IPS-20b (cell line): ENCODE measurements around the gene XIRP2.
"Not testable (repeated sequence)": the region's sequence is repeated elsewhere in the genome, so short reads cannot be mapped to it uniquely, and the experiment has no call there.

Experiments used
- H3K27ac ChIP-seq: one replicate; pipeline ENCODE4 v1.5.1; 2013; ENCODE audit warnings: low read length
- H3K27me3 ChIP-seq: 2 replicates; pipeline ENCODE4 v1.6.1; 2013; ENCODE audit warnings: mild to moderate bottlenecking, low read length, inconsistent platforms; ENCODE audit not compliant: insufficient read depth
- H3K36me3 ChIP-seq: 2 replicates; pipeline ENCODE4 v1.6.1; 2013; ENCODE audit warnings: low read depth, mild to moderate bottlenecking, inconsistent platforms, low read length, moderate library complexity; ENCODE audit not compliant: insufficient read depth
- H3K4me1 ChIP-seq: 2 replicates; pipeline ENCODE4 v1.6.1; 2013; ENCODE audit warnings: mild to moderate bottlenecking, control low read depth, inconsistent platforms, low read length, moderate library complexity; ENCODE audit not compliant: insufficient read depth
- H3K4me3 ChIP-seq: 2 replicates; pipeline ENCODE4 v1.5.1; 2013; ENCODE audit warnings: mild to moderate bottlenecking, low read length, inconsistent platforms
- H3K9ac ChIP-seq: 2 replicates; pipeline ENCODE4 v1.6.1; 2013; ENCODE audit warnings: low read depth, mild to moderate bottlenecking, inconsistent platforms, low read length, moderate library complexity
- H3K9me3 ChIP-seq: 2 replicates; pipeline ENCODE4 v1.6.1; 2013; ENCODE audit warnings: mild to moderate bottlenecking, low read depth, low read length, inconsistent platforms; ENCODE audit not compliant: insufficient read depth

XIRP2 gene

GRCh38 chr2:166984797-166985196 lies 96.5 kb downstream of the XIRP2 start:
- Histone ChIP-seq H3K36me3 (no peaks in the 10 kb centered on the region), H3K4me1 (no peaks in the 10 kb centered on the region), H3K4me3 (no peak overlapping the region), H3K9me3 (peaks cover 8% of the 10 kb centered on the region), H3K27me3 (no peaks in the 10 kb centered on the region), H3K9ac (no peak overlapping the region), H3K27ac (no peak overlapping the region)

DNA sequence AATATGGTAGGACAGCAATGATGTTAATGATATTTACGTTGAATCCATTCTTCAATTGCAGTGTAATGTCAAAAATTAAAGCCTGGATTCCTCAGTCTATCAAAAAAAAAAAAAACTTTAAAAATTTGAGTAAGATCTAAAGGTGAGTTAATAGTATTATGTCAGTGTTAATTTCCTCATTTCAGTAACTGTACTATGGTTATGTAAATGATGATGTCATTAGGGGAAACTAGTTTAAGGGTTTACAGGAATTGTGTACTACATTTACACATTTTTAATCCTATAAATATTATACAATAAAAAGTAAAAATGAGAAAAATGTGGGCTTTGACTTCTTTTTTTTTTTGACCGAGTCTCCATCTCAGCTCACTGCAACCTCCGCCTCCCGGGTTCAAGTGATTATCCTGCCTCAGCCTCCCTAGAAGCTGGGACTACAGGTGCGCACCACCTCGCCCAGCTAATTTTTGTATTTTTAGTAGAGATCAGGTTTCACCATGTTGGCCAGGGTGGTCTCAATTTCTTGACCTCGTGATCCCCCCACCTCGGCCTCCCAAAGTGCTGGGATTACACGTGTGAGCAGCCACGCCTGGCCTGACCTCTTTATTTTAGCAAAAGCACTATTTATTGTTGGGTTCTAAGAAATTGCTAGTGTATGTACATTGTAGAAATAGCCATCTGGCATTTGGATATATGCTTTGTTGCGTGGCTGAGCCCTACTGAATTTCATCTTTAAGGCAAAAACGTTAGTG lies 106.5 kb downstream of the XIRP2 start:
- Histone ChIP-seq H3K27ac (no peak overlapping the region), H3K4me3 (no peak overlapping the region), H3K27me3 (no peaks in the 10 kb centered on the region), H3K9ac (no peak overlapping the region), H3K4me1 (no peaks in the 10 kb centered on the region), H3K36me3 (no peaks in the 10 kb centered on the region), H3K9me3 (no peaks in the 10 kb centered on the region)

DNA sequence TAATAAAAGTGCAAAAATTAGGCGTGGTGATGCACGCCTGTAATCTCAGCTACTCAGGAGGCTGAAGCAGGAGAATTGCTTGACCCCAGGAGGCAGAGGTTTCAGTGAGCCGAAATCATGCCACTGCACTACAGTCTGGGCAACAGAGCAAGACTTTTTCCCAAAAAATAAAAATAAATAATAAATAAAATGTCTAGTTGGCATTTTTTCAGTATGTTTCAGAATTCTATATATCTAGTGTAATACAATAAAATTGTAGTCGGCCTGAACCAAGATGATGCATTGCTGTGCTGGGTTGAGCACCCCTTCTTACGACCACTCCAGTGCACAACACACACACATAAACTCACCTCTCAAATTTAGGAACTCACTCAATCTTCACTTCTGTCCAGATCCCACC lies 108.2 kb downstream of the XIRP2 start:
- no peak overlapping the region for H3K9ac ChIP-seq
- H3K36me3 ChIP-seq = no peaks in the 10 kb centered on the region
- no peak overlapping the region for H3K4me3 ChIP-seq
- no peaks in the 10 kb centered on the region for H3K9me3 ChIP-seq
- no peak overlapping the region for H3K27ac ChIP-seq
- no peaks in the 10 kb centered on the region for H3K27me3 ChIP-seq
- H3K4me1 ChIP-seq = no peaks in the 10 kb centered on the region

DNA sequence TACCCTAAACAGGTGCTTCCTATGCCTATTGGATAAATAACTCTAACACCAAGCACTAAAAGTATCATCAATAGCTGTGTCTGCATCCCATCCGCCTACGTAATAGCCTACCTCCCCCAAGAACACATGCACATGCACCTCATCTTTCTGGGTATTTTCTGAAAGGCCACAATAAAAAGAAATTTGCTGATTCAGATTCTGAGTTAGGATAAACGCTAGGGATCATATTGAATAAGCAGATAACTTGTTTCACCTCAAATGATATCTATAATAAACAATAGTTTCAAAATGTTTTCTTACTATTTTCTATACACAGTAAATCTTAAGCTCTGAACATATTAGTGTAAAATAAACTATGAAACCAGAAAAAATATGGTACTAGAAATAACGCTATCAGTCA lies 112.9 kb downstream of the XIRP2 start:
- no peak overlapping the region for H3K27ac ChIP-seq
- H3K9ac ChIP-seq = no peak overlapping the region
- H3K36me3 ChIP-seq = no peaks in the 10 kb centered on the region
- H3K27me3 ChIP-seq = no peaks in the 10 kb centered on the region
- no peak overlapping the region for H3K4me3 ChIP-seq
- no peaks in the 10 kb centered on the region for H3K4me1 ChIP-seq
- no peaks in the 10 kb centered on the region for H3K9me3 ChIP-seq

DNA sequence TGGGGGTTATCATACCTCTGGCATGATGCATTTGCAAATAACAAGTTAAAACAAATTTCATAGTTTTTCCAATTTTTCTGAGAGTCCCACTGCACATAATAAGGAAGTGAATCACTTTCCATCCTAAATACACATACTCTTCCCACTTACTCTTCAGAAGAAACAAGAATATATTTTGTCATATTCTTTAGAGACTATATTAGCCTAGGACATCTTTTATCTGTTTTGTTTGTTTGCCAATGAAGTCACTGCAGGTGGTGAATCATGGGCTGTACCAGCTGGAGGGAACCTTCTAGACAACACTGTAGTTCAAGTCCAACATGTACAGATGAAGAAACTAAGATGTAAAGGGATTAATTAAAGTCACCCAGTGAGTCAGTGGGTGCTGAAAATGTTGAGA lies 116.8 kb downstream of the XIRP2 start:
- H3K36me3 ChIP-seq = no peaks in the 10 kb centered on the region
- no peak overlapping the region for H3K27ac ChIP-seq
- H3K9ac ChIP-seq = no peak overlapping the region
- no peaks in the 10 kb centered on the region for H3K27me3 ChIP-seq
- H3K9me3 ChIP-seq = no peaks in the 10 kb centered on the region
- no peaks in the 10 kb centered on the region for H3K4me1 ChIP-seq
- no peak overlapping the region for H3K4me3 ChIP-seq

- no peak overlapping the region for H3K4me3 ChIP-seq
- H3K36me3 ChIP-seq = no peaks in the 10 kb centered on the region
- H3K27ac ChIP-seq = no peak overlapping the region
- no peaks in the 10 kb centered on the region for H3K4me1 ChIP-seq
- no peak overlapping the region for H3K9ac ChIP-seq
- H3K27me3 ChIP-seq = no peaks in the 10 kb centered on the region
- no peaks in the 10 kb centered on the region for H3K9me3 ChIP-seq
Observed at GRCh38 chr2:167013227-167013626, 124.9 kb downstream of the XIRP2 start.

DNA sequence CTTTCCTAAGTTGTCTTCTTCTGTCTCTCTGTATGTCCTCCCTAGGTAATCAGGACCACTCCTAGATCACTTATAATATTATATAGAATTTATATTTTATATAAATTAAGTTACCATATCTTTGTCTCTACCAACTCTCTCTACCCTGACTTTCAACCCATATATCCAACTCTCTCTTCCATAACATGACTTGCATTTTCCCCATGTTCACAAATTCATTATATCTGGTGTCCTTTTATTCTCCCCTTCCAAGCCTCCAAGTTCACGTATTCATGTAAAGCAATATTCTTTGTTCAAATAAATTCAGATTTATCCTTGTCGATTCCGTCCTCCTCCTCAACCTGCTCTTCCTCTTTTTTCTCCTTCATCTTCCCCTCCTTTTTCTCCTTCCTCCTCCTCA lies 127.5 kb downstream of the XIRP2 start:
- no peaks in the 10 kb centered on the region for H3K27me3 ChIP-seq
- H3K9ac ChIP-seq = no peak overlapping the region
- no peak overlapping the region for H3K4me3 ChIP-seq
- H3K36me3 ChIP-seq = no peaks in the 10 kb centered on the region
- H3K27ac ChIP-seq = no peak overlapping the region
- no peaks in the 10 kb centered on the region for H3K4me1 ChIP-seq
- no peaks in the 10 kb centered on the region for H3K9me3 ChIP-seq

GRCh38 chr2:167017021-167017420 lies 128.7 kb downstream of the XIRP2 start:
- no peaks in the 10 kb centered on the region for H3K9me3 ChIP-seq
- no peaks in the 10 kb centered on the region for H3K27me3 ChIP-seq
- H3K4me3 ChIP-seq = no peak overlapping the region
- no peak overlapping the region for H3K27ac ChIP-seq
- no peaks in the 10 kb centered on the region for H3K4me1 ChIP-seq
- no peaks in the 10 kb centered on the region for H3K36me3 ChIP-seq
- no peak overlapping the region for H3K9ac ChIP-seq

DNA sequence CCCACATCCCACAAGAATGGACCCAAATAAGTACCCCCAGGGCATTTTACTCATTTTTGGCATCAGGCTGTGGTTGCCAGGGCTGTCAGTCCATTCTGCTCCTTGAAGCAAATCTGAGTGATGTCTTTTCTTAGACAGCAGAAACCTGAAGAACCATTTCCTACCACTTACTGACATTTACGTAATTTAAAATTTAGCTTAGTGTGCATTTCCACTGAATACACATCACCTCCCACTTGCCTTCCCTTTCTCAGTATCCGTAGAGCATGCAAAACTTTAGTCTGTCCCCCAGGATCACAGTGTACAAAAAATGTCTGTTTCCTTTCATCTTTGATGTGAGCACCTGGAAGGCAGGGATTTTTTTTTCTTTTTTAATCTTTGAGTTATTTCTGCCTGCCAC lies 130.3 kb downstream of the XIRP2 start:
- Histone ChIP-seq H3K36me3 (no peaks in the 10 kb centered on the region), H3K4me1 (no peaks in the 10 kb centered on the region)

DNA sequence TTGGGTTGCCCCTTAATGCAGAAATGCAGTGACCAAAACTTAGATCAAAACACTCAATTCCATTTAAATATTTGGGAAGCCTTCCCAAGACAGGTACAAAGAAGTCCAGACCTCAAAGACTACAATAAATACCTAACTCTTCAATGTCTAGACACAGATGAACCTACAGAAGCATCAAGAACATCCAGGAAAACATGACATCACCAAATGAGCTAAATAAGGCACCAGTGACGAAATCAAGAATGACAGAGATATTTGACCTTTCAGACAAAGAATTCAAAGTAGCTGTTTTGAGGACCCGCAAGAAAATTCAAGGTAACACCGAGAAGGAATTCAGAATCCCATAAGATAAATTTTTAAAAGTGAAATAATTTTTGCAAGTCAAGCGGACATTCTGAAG lies 140.2 kb downstream of the XIRP2 start:
- H3K4me3 ChIP-seq = no peak overlapping the region
- no peaks in the 10 kb centered on the region for H3K27me3 ChIP-seq
- peaks cover 2% of the 10 kb centered on the region; the same call in 1 of the 2 replicates for H3K9me3 ChIP-seq
- no peaks in the 10 kb centered on the region for H3K36me3 ChIP-seq
- H3K9ac ChIP-seq = no peak overlapping the region
- no peak overlapping the region for H3K27ac ChIP-seq
- no peaks in the 10 kb centered on the region for H3K4me1 ChIP-seq

More for the DNA sequence above, 130.3 kb downstream of the XIRP2 start:
- H3K27me3 ChIP-seq = no peaks in the 10 kb centered on the region
- no peak overlapping the region for H3K27ac ChIP-seq
- no peak overlapping the region for H3K9ac ChIP-seq
- no peak overlapping the region for H3K4me3 ChIP-seq
- H3K9me3 ChIP-seq = no peaks in the 10 kb centered on the region

DNA sequence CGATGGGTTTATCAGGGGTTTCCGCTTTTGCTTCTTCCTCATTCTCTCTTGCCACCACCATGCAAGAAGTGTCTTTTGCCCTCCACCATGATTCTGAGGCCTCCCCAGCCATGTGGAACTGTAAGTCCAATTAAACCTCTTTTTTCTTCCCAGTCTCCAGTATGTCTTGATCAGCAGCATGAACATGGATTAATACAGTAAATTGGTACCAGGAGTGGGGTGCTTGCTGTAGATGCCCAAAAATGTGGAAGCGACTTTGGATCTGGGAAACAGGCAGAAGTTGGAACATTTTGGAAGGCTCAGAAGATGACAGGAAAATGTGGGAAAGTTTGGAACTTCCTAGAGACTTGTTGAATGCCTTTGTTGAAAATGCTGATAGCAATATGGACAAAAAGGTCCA lies 146.7 kb downstream of the XIRP2 start:
- peaks cover 19% of the 10 kb centered on the region; the same call in 1 of the 2 replicates for H3K9me3 ChIP-seq
- not testable (repeated sequence) for H3K9ac ChIP-seq, H3K4me1 ChIP-seq, H3K36me3 ChIP-seq, H3K27ac ChIP-seq, H3K4me3 ChIP-seq, H3K27me3 ChIP-seq

GRCh38 chr2:167048829-167049228 lies 160.5 kb downstream of the XIRP2 start:
- no peaks in the 10 kb centered on the region for H3K9me3 ChIP-seq
- no peak overlapping the region for H3K4me3 ChIP-seq
- H3K4me1 ChIP-seq = peaks cover 2% of the 10 kb centered on the region; the same call in 1 of the 2 replicates
- no peak overlapping the region for H3K9ac ChIP-seq
- no peak overlapping the region for H3K27ac ChIP-seq
- no peaks in the 10 kb centered on the region for H3K27me3 ChIP-seq
- no peaks in the 10 kb centered on the region for H3K36me3 ChIP-seq
